Spinal cord (tissue), 10 donors: Measurements from ENCODE around the gene MRTFA. TPM values are rescaled to one million over a fixed set of nuclear protein-coding genes. Genes with fewer than 3 reads are reported as not detected.
"Not testable (repeated sequence)": the region's sequence is repeated elsewhere in the genome, so short reads cannot be mapped to it uniquely, and the experiment has no call there.

Source experiments
- DNase-seq, 6 donors: peaks; one replicate each; pipeline versions ENCODE4 v3.0.0 to v3.0.0-alpha.2; 2013 to 2015; ENCODE audit warnings: low spot score in 6 of 6, low read depth in 4 of 6
- H3K27ac ChIP-seq: one replicate; pipeline ENCODE4 v1.5.1; 2013; ENCODE audit warnings: low read depth, low read length, control low read depth
- H3K27me3 ChIP-seq: one replicate; pipeline ENCODE4 v1.6.1; 2013; ENCODE audit warnings: low read length; ENCODE audit not compliant: control insufficient read depth, insufficient read depth
- H3K36me3 ChIP-seq: one replicate; pipeline ENCODE4 v1.6.1; 2013; ENCODE audit warnings: low read length; ENCODE audit not compliant: control insufficient read depth, insufficient read depth
- H3K4me1 ChIP-seq: one replicate; pipeline ENCODE4 v1.6.1; 2013; ENCODE audit warnings: low read length; ENCODE audit not compliant: control insufficient read depth, insufficient read depth
- H3K4me3 ChIP-seq: one replicate; pipeline ENCODE4 v1.5.1; 2013; ENCODE audit warnings: low read depth, low read length, control low read depth
- H3K9me3 ChIP-seq: one replicate; pipeline ENCODE4 v1.6.1; 2013; ENCODE audit warnings: low read length; ENCODE audit not compliant: control insufficient read depth, insufficient read depth
- WGBS: methylation state at CpG from one replicate; pipeline ENCODE4 v1.1.5; 2013; ENCODE audit warnings: missing lambda C conversion rate; ENCODE audit not compliant: insufficient coverage; 5-methylcytosine and 5-hydroxymethylcytosine counted together
- polyA plus RNA-seq, 2 donors: library from polyadenylated mRNA; unstranded; fragments of 120-200 nt; gene quantifications; one replicate each; pipeline ENCODE4 v1.2.1, GENCODE V29; 2013; ENCODE audit not compliant: insufficient read length in 2 of 2
- total RNA-seq, 2 donors: library from RNA; depleted of rRNA in 1 of 2; stranded (reverse); fragments of 120-200 nt in 1 of 2; fragments of >200 nt in 1 of 2; gene quantifications; one replicate each; pipeline versions ENCODE4 v1.2.3 to v1.2.4, GENCODE V29; 2013 to 2014
- donor health status: healthy.

The MRTFA gene
- total and polyA plus RNA-seq, 4 donors = 19.2 to 42.0 (median 34.0) TPM

GRCh38 chr22:40594346-40594745 is 42.2 kb downstream of the MRTFA start:
- H3K27me3 ChIP-seq = no peaks in the 10 kb centered on the region
- no peak for DNase-seq
- H3K9me3 ChIP-seq = no peaks in the 10 kb centered on the region
- WGBS = 80% methylated on average over 1 of the region's 3 CpGs
- no peaks in the 10 kb centered on the region for H3K4me1 ChIP-seq
- H3K4me3 ChIP-seq = no peak overlapping the region
- no peaks in the 10 kb centered on the region for H3K36me3 ChIP-seq
- H3K27ac ChIP-seq = no peak overlapping the region

DNA sequence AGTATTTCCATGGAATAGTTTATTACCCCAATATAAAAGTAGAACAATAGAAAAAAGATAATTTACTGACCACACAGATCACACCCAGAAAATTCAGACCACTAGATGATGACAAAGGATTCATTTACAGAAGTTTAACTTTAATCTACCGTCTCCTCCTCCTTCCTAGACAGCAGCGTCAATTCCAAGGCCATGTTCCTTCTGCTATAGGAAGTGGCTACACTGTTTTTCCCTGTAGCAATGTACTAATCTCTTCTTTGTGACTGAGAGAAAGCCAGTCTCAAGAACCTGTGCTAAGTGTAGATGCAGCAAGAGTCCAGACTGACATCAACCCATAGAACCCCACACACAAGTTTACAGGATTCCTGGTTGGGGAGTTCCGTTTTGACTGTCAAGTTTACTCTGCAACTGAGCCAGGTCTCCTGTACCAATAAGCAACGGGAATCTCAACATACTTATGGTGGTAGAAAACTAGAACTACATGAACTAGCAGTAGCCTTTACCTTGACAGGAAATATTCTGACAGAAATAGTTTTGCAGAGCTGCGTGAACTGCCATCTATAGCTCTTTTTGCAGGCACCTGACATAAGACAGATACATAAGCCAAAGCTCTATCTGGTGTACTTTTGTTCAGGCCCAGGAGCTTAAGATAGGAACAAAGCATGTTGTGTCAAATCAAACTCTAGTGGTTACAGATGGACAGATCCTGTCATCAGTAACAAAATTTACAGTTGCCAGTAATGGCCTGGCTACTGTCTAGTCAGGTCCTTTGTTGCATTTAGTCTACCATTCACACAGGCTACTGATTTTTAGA is 42.9 kb downstream of the MRTFA start:
- no peak for DNase-seq
- no peaks in the 10 kb centered on the region for H3K4me1 ChIP-seq
- 100% methylated on average over 1 of the region's 5 CpGs for WGBS
- no peaks in the 10 kb centered on the region for H3K9me3 ChIP-seq
- H3K36me3 ChIP-seq = no peaks in the 10 kb centered on the region
- H3K27ac ChIP-seq = no peak overlapping the region
- H3K4me3 ChIP-seq = no peak overlapping the region
- no peaks in the 10 kb centered on the region for H3K27me3 ChIP-seq

GRCh38 chr22:40592352-40593113 is 44.0 kb downstream of the MRTFA start:
- H3K27ac ChIP-seq = no peak overlapping the region
- no peak overlapping the region for H3K4me3 ChIP-seq
- H3K9me3 ChIP-seq = no peaks in the 10 kb centered on the region
- no peak for DNase-seq
- no peaks in the 10 kb centered on the region for H3K4me1 ChIP-seq
- WGBS = 60% methylated on average over 1 of the region's 2 CpGs
- no peaks in the 10 kb centered on the region for H3K27me3 ChIP-seq
- H3K36me3 ChIP-seq = no peaks in the 10 kb centered on the region

DNA sequence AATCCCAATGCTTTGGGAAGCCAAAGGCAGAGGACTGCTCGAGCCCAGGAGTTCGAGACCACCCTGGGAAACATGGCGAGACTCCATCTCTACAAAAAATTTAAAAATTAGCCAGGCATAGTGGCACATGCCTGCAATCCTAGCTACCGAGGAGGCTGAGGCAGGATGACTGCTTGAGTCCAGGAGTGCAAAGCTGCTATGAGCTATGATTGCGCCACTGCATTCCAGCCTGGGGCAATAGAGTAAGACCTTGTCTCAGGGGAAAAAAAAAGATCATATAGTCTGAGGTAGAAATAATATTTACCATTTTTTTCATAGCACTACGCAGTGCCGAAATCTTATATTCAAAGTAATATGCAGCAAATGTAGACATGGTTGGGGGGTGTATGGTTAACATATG is 47.8 kb downstream of the MRTFA start:
- Histone ChIP-seq H3K27ac (no peak overlapping the region), H3K9me3 (no peaks in the 10 kb centered on the region), H3K4me3 (no peak overlapping the region), H3K4me1 (no peaks in the 10 kb centered on the region), H3K27me3 (no peaks in the 10 kb centered on the region), H3K36me3 (peaks cover 6% of the 10 kb centered on the region)
- DNase-seq = no peak
- WGBS = 98% methylated on average over 3 of the region's 7 CpGs

- no peak overlapping the region for H3K27ac ChIP-seq
- no peak overlapping the region for H3K4me3 ChIP-seq
- H3K9me3 ChIP-seq = no peaks in the 10 kb centered on the region
- WGBS = 96% methylated on average over 3 of the region's 5 CpGs
- H3K27me3 ChIP-seq = no peaks in the 10 kb centered on the region
- DNase-seq = no peak
- no peaks in the 10 kb centered on the region for H3K4me1 ChIP-seq
- peaks cover 6% of the 10 kb centered on the region for H3K36me3 ChIP-seq
Measured at GRCh38 chr22:40586781-40587180, 49.7 kb downstream of the MRTFA start.

DNA sequence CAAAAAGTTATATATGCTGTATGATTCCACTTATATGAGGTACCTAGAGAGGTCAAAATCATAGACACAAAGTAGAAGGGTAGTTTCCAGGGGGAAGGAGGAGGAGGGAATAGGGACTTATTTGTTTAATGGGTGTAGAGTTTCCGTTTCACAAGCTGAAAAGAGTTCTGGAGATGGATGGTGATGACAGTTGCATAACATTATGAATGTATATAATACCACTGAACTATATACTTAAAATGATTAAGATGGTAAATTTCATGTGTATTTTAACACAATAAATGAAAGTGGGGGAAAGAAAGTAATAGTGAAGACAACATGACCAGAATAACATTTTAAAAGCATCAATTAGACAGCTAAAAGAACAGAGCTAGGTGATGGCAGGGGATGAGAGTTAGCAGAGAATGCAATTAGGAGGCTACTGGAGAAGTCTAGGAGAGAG is 51.2 kb downstream of the MRTFA start:
- no peak overlapping the region for H3K27ac ChIP-seq
- H3K27me3 ChIP-seq = no peaks in the 10 kb centered on the region
- DNase-seq = no peak
- WGBS = no CpG with 5 or more reads among the region's 1 CpG
- H3K4me3 ChIP-seq = no peak overlapping the region
- H3K4me1 ChIP-seq = no peaks in the 10 kb centered on the region
- no peaks in the 10 kb centered on the region for H3K9me3 ChIP-seq
- peaks cover 6% of the 10 kb centered on the region for H3K36me3 ChIP-seq

- DNase-seq, H3K9me3 ChIP-seq, H3K4me3 ChIP-seq, H3K27me3 ChIP-seq, H3K27ac ChIP-seq, H3K36me3 ChIP-seq, H3K4me1 ChIP-seq: not testable (repeated sequence)
- WGBS = 100% methylated on average over 4 of the region's 9 CpGs
Measured at GRCh38 chr22:40584766-40585165, 51.8 kb downstream of the MRTFA start.

- H3K9me3 ChIP-seq = no peaks in the 10 kb centered on the region
- no peak overlapping the region for H3K4me3 ChIP-seq
- H3K4me1 ChIP-seq = no peaks in the 10 kb centered on the region
- no peaks in the 10 kb centered on the region for H3K27me3 ChIP-seq
- no peak overlapping the region for H3K27ac ChIP-seq
- DNase-seq = no peak
- peaks cover 9% of the 10 kb centered on the region for H3K36me3 ChIP-seq
- no CpG with 5 or more reads among the region's 1 CpG for WGBS
Measured at GRCh38 chr22:40583053-40583741, 53.3 kb downstream of the MRTFA start.

GRCh38 chr22:40582063-40582462 is 54.5 kb downstream of the MRTFA start:
- no CpG with 5 or more reads among the region's 2 CpGs for WGBS
- no peaks in the 10 kb centered on the region for H3K4me1 ChIP-seq
- no peak overlapping the region for H3K4me3 ChIP-seq
- no peaks in the 10 kb centered on the region for H3K9me3 ChIP-seq
- DNase-seq = no peak
- peaks cover 9% of the 10 kb centered on the region for H3K36me3 ChIP-seq
- no peaks in the 10 kb centered on the region for H3K27me3 ChIP-seq
- H3K27ac ChIP-seq = no peak overlapping the region
